ENCODE measurements around the gene PDPK1.
A peak's percentile ranks its signal among the peaks of the same experiment; 100 is the strongest.

The PDPK1 gene

GRCh38 chr16:2537451-2538379 is at the start of gene PDPK1:
Gene PDPK1, plus strand, starts transcription at chr16:2538021. Its CDS starts 92 bp downstream, at chr16:2538113.
- peak; percentile 93 for DNase-seq (ENCODE audit: low spot score)

GRCh38 chr16:2489581-2489980 is 48.2 kb upstream of the PDPK1 start:
- DNase-seq (ENCODE audit: low spot score) = no peak

- no peak for DNase-seq (ENCODE audit: low spot score)
Measured at GRCh38 chr16:2490190-2491105, 47.4 kb upstream of the PDPK1 start.

- no peak for DNase-seq (ENCODE audit: low spot score)
Measured at GRCh38 chr16:2492292-2492691, 45.5 kb upstream of the PDPK1 start.

GRCh38 chr16:2493605-2494004 is 44.2 kb upstream of the PDPK1 start:
- DNase-seq (ENCODE audit: low spot score) = no peak

- no peak for DNase-seq (ENCODE audit: low spot score)
Measured at GRCh38 chr16:2494616-2495015, 43.2 kb upstream of the PDPK1 start.

- no peak for DNase-seq (ENCODE audit: low spot score)
Measured at GRCh38 chr16:2495041-2495440, 42.8 kb upstream of the PDPK1 start.

- no peak for DNase-seq (ENCODE audit: low spot score)
Measured at GRCh38 chr16:2496223-2497115, 41.4 kb upstream of the PDPK1 start.

GRCh38 chr16:2497116-2497630 is 40.6 kb upstream of the PDPK1 start:
- no peak for DNase-seq (ENCODE audit: low spot score)

GRCh38 chr16:2497695-2498484 is 39.9 kb upstream of the PDPK1 start:
- no peak for DNase-seq (ENCODE audit: low spot score)

- no peak for DNase-seq (ENCODE audit: low spot score)
Measured at GRCh38 chr16:2498531-2499253, 39.1 kb upstream of the PDPK1 start.

GRCh38 chr16:2499454-2499853 is 38.4 kb upstream of the PDPK1 start:
- no peak for DNase-seq (ENCODE audit: low spot score)

- no peak for DNase-seq (ENCODE audit: low spot score)
Measured at GRCh38 chr16:2499890-2500429, 37.9 kb upstream of the PDPK1 start.

- no peak for DNase-seq (ENCODE audit: low spot score)
Measured at GRCh38 chr16:2500430-2500917, 37.3 kb upstream of the PDPK1 start.

- peak; percentile 51 for DNase-seq (ENCODE audit: low spot score)
Measured at GRCh38 chr16:2500918-2501750, 36.7 kb upstream of the PDPK1 start.

- no peak for DNase-seq (ENCODE audit: low spot score)
Measured at GRCh38 chr16:2501946-2502895, 35.6 kb upstream of the PDPK1 start.

GRCh38 chr16:2505695-2506094 is 32.1 kb upstream of the PDPK1 start:
- no peak for DNase-seq (ENCODE audit: low spot score)

Measured in RKO (cell line).